ENCODE measurements around the gene SPOPL. TPM values are rescaled to one million over a fixed set of nuclear protein-coding genes. Genes with fewer than 3 reads are reported as not detected.

SPOPL gene
- total and polyA plus RNA-seq, 4 donors, result 3.4 to 15.8 (median 9.4) TPM

GRCh38 chr2:138581909-138582308, 80.3 kb downstream of the SPOPL start:
- Histone ChIP-seq H3K9ac (ENCODE audit: low read depth in 1 of 2, low read length in 2 of 2) (no peak overlapping the region), H3K27ac (ENCODE audit: low read depth in 1 of 2, low read length in 2 of 2) (no peak overlapping the region), H3K27me3 (ENCODE audit: control insufficient read depth in 4 of 4, insufficient read depth in 4 of 4, low read length in 3 of 4) (no peaks in the 10 kb centered on the region), H3K36me3 (ENCODE audit: control insufficient read depth in 4 of 4, insufficient read depth in 3 of 4, low read depth in 1 of 4, low read length in 3 of 4) (peaks cover 0 to 4% (median 0%) of the 10 kb centered on the region in 4 donors), H3K9me3 (ENCODE audit: control insufficient read depth in 4 of 4, low read length in 3 of 4) (peaks cover 0 to 2% (median 0%) of the 10 kb centered on the region in 4 donors), H3K4me3 (ENCODE audit: low read depth in 1 of 3, low read length in 3 of 3) (no peak overlapping the region), H3K4me1 (ENCODE audit: control insufficient read depth in 4 of 4, insufficient read depth in 4 of 4, low read length in 3 of 4) (peaks cover 0 to 8% (median 2%) of the 10 kb centered on the region in 4 donors)
- WGBS, result 45% methylated on average over 1 of the region's 1 CpG
- DNase-seq (ENCODE audit: low spot score), result no peak
- TF ChIP-seq TAF1 (conservative IDR thresholded peaks at IDR 0.05), result no peak
- peak in 1 of 2 donors; percentile 16 for TF ChIP-seq RAD21 (IDR thresholded peaks at IDR 0.05)

DNA sequence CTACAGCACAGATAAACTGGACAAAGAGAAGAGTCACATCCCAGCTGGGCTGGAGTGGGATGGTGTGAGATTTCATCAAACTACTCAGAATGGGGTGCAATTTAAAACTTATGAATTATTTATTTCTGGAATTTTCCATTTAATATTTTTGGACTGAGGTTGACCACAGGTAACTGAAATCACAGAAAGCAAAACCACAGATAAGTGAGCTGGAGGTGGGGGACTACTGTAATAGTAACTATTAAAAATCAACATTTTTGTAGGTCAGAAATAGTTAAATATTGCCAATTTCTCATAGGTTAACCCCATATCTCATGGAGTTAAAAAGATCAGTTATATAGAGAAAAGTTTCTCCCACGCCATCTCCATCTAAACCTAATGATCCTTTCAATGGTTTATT, 88.1 kb downstream of the SPOPL start:
- WGBS, result 95% methylated on average over 1 of the region's 1 CpG
- no peaks in the 10 kb centered on the region for H3K9me3 ChIP-seq (ENCODE audit: control insufficient read depth in 4 of 4, low read length in 3 of 4)
- TF ChIP-seq GABPA (IDR thresholded peaks at IDR 0.05 in 1 of 2, conservative IDR thresholded peaks at IDR 0.05 in 1 of 2) (no peak), RAD21 (IDR thresholded peaks at IDR 0.05) (no peak), SP1 (IDR thresholded peaks at IDR 0.05) (no peak), HNF4G (IDR thresholded peaks at IDR 0.05) (no peak), FOXA2 (IDR thresholded peaks at IDR 0.05) (no peak), HNF4A (conservative IDR thresholded peaks at IDR 0.05) (no peak), FOXA1 (IDR thresholded peaks at IDR 0.05) (no peak), ATF3 (IDR thresholded peaks at IDR 0.05) (no peak), RXRA (IDR thresholded peaks at IDR 0.05) (no peak), JUND (IDR thresholded peaks at IDR 0.05) (no peak), NR2F2 (IDR thresholded peaks at IDR 0.05) (no peak), EGR1 (IDR thresholded peaks at IDR 0.05; ENCODE audit: low read depth in 2 of 2) (no peak), TAF1 (conservative IDR thresholded peaks at IDR 0.05) (no peak), YY1 (IDR thresholded peaks at IDR 0.05) (no peak), ZBTB33 (IDR thresholded peaks at IDR 0.05) (no peak)
- TF ChIP-seq, protein P1, sequence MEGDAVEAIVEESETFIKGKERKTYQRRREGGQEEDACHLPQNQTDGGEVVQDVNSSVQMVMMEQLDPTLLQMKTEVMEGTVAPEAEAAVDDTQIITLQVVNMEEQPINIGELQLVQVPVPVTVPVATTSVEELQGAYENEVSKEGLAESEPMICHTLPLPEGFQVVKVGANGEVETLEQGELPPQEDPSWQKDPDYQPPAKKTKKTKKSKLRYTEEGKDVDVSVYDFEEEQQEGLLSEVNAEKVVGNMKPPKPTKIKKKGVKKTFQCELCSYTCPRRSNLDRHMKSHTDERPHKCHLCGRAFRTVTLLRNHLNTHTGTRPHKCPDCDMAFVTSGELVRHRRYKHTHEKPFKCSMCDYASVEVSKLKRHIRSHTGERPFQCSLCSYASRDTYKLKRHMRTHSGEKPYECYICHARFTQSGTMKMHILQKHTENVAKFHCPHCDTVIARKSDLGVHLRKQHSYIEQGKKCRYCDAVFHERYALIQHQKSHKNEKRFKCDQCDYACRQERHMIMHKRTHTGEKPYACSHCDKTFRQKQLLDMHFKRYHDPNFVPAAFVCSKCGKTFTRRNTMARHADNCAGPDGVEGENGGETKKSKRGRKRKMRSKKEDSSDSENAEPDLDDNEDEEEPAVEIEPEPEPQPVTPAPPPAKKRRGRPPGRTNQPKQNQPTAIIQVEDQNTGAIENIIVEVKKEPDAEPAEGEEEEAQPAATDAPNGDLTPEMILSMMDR (IDR thresholded peaks at IDR 0.05; ENCODE audit: low read depth, low read length, missing input control), result no peak
- TF ChIP-seq, protein P2, sequence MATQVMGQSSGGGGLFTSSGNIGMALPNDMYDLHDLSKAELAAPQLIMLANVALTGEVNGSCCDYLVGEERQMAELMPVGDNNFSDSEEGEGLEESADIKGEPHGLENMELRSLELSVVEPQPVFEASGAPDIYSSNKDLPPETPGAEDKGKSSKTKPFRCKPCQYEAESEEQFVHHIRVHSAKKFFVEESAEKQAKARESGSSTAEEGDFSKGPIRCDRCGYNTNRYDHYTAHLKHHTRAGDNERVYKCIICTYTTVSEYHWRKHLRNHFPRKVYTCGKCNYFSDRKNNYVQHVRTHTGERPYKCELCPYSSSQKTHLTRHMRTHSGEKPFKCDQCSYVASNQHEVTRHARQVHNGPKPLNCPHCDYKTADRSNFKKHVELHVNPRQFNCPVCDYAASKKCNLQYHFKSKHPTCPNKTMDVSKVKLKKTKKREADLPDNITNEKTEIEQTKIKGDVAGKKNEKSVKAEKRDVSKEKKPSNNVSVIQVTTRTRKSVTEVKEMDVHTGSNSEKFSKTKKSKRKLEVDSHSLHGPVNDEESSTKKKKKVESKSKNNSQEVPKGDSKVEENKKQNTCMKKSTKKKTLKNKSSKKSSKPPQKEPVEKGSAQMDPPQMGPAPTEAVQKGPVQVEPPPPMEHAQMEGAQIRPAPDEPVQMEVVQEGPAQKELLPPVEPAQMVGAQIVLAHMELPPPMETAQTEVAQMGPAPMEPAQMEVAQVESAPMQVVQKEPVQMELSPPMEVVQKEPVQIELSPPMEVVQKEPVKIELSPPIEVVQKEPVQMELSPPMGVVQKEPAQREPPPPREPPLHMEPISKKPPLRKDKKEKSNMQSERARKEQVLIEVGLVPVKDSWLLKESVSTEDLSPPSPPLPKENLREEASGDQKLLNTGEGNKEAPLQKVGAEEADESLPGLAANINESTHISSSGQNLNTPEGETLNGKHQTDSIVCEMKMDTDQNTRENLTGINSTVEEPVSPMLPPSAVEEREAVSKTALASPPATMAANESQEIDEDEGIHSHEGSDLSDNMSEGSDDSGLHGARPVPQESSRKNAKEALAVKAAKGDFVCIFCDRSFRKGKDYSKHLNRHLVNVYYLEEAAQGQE (IDR thresholded peaks at IDR 0.05), result no peak
- no peak for DNase-seq (ENCODE audit: low spot score)
- no peaks in the 10 kb centered on the region for H3K4me1 ChIP-seq (ENCODE audit: control insufficient read depth in 4 of 4, insufficient read depth in 4 of 4, low read length in 3 of 4)
- H3K27me3 ChIP-seq (ENCODE audit: control insufficient read depth in 4 of 4, insufficient read depth in 4 of 4, low read length in 3 of 4), result no peaks in the 10 kb centered on the region
- H3K36me3 ChIP-seq (ENCODE audit: control insufficient read depth in 4 of 4, insufficient read depth in 3 of 4, low read depth in 1 of 4, low read length in 3 of 4), result peaks cover 0 to 3% (median 0%) of the 10 kb centered on the region in 4 donors
- no peak overlapping the region for H3K27ac ChIP-seq (ENCODE audit: low read depth in 1 of 2, low read length in 2 of 2)
- H3K4me3 ChIP-seq (ENCODE audit: low read depth in 1 of 3, low read length in 3 of 3), result no peak overlapping the region
- H3K9ac ChIP-seq (ENCODE audit: low read depth in 1 of 2, low read length in 2 of 2), result no peak overlapping the region

Data from liver (tissue), 9 donors.